Panc1 (cell line): ENCODE measurements around the gene ISOC2. TPM values are rescaled to one million over a fixed set of nuclear protein-coding genes. Genes with fewer than 3 reads are reported as not detected.

Experiments
- ATAC-seq: fragments of 200-7000 bp; cut with Tn5 transposase; 2 replicates; pipeline ENCODE4 v1.9.1; 2020; ENCODE audit warnings: mild to moderate bottlenecking, moderate library complexity
- BruUV-seq: library from RNA; stranded (reverse); fragments of 400-500 nt; replicated peaks from 2 replicates; lab custom pipeline; 2021; lab: Mats Ljungman, UMichigan
- CTCF ChIA-PET: fragments of 300-600 bp; sonication (Branson Sonifier 250); formaldehyde crosslinking; loops from one replicate; lab custom pipeline; 2022; ENCODE audit warnings: antibody characterized with exemption; lab: Charles Lee
- POLR2A ChIA-PET: fragments of 300-600 bp; sonication (Branson Sonifier 250); formaldehyde crosslinking; loops from one replicate; lab custom pipeline; 2022; ENCODE audit warnings: antibody characterized with exemption; lab: Charles Lee
- DNase-seq: peaks from one replicate; pipeline ENCODE4 v3.0.0-alpha.2; 2010; ENCODE audit warnings: low read depth, low spot score
- H3K27ac ChIP-seq: 2 replicates; pipeline ENCODE4 v1.5.1; 2011; ENCODE audit warnings: mild to moderate bottlenecking, low read length, inconsistent platforms
- H3K27me3 ChIP-seq: fragments of 200-500 bp; sonication (Bioruptor generic); 2 replicates; pipeline ENCODE4 v1.6.0; 2014; ENCODE audit warnings: low read length, inconsistent platforms; ENCODE audit not compliant: control insufficient read depth, insufficient read depth
- H3K36me3 ChIP-seq: fragments of 200-500 bp; sonication (Bioruptor generic); 2 replicates; pipeline ENCODE4 v1.5.1; 2014; ENCODE audit warnings: inconsistent platforms, mild to moderate bottlenecking, low read length, moderate library complexity; ENCODE audit not compliant: control insufficient read depth, insufficient read depth
- H3K4me1 ChIP-seq: 2 replicates; pipeline ENCODE4 v1.5.1; 2011; ENCODE audit warnings: inconsistent platforms, mild to moderate bottlenecking, low read length, moderate library complexity; ENCODE audit not compliant: control insufficient read depth, insufficient read depth
- H3K4me3 ChIP-seq, 2 experiments: 2 replicates each; pipeline ENCODE4 v1.5.1; 2011 to 2012; ENCODE audit warnings: low read depth in 2 of 2, low read length in 2 of 2, mild to moderate bottlenecking in 2 of 2, inconsistent platforms in 1 of 2, moderate library complexity in 1 of 2
- H3K9me3 ChIP-seq: fragments of 200-500 bp; sonication (Bioruptor generic); 2 replicates; pipeline ENCODE4 v1.5.1; 2014; ENCODE audit warnings: low read depth, mild to moderate bottlenecking, inconsistent platforms, low read length, moderate library complexity; ENCODE audit not compliant: control insufficient read depth, insufficient read depth
- CTCF ChIP-seq: fragments of 450-650 bp; IDR thresholded peaks from 2 replicates; pipeline ENCODE4 v1.5.1; 2017; ENCODE audit warnings: mild to moderate bottlenecking
- POLR2AphosphoS5 ChIP-seq: IDR thresholded peaks from 2 replicates; pipeline ENCODE4 v1.6.1; 2012; ENCODE audit warnings: mild to moderate bottlenecking, low read depth, low read length, moderate library complexity
- REST ChIP-seq, 2 experiments: IDR thresholded peaks; 2 replicates each; pipeline ENCODE4 v1.6.1; 2011 to 2012; ENCODE audit warnings: low read depth in 2 of 2, control low read depth in 1 of 2, low read length in 1 of 2, mild to moderate bottlenecking in 1 of 2, moderate library complexity in 1 of 2; ENCODE audit not compliant: insufficient read depth in 1 of 2
- SIN3A ChIP-seq: IDR thresholded peaks from 2 replicates; pipeline ENCODE4 v1.6.1; 2012; ENCODE audit warnings: low read depth, mild to moderate bottlenecking, low read length, moderate library complexity, borderline replicate concordance; ENCODE audit not compliant: insufficient read depth
- TCF7L2 ChIP-seq: IDR thresholded peaks from 2 replicates; pipeline ENCODE4 v1.6.1; 2011; ENCODE audit warnings: mild to moderate bottlenecking, low read depth, low read length, inconsistent platforms
- in situ Hi-C: cut with HindIII; loops from 2 replicates; pipeline ENCODE4 v1.10.0; 2016; ENCODE audit warnings: low sequenced_read_pairs, low pct_unique_long_range_greater_than_20kb
- intact Hi-C: fragments of 100-400 bp; cut with micrococcal nuclease; formaldehyde crosslinking; loops from one replicate; pipeline ENCODE4 v1.10.0; 2022; ENCODE audit not compliant: unreplicated experiment
- total RNA-seq: library from RNA; stranded (reverse); gene quantifications from one replicate; pipeline ENCODE4 v1.2.1, GENCODE V29; 2021; ENCODE audit not compliant: unreplicated experiment

The ISOC2 gene
- total RNA-seq, 1 experiment from 2014 or later, result 150 TPM

GRCh38 chr19:55406826-55407549 lies 54.5 kb downstream of the ISOC2 start:
- Histone ChIP-seq H3K27ac (peak overlapping the region; percentile 100), H3K4me1 (peaks cover 32% of the 10 kb centered on the region), H3K9me3 (peaks cover 6% of the 10 kb centered on the region; the same call in 1 of the 2 replicates), H3K36me3 (peaks cover 29% of the 10 kb centered on the region), H3K4me3 (peak overlapping the region; percentile 85 to 88), H3K27me3 (no peaks in the 10 kb centered on the region)
- peak; percentile 14 for ATAC-seq
- no peak for TF ChIP-seq TCF7L2
- no peak for TF ChIP-seq CTCF
- TF ChIP-seq REST (IDR thresholded peaks at IDR 0.05; ENCODE audit: insufficient read depth in 1 of 2, low read depth in 2 of 2, low read length in 1 of 2), result no peak
- intact Hi-C loops, result no loop called here
- DNase-seq, result no peak
- in situ Hi-C loops, result no loop called here
- BruUV-seq, result no TSS peak
- POLR2A ChIA-PET, result interaction anchor here (0.6 to 0.7 kb wide), 3 partner anchors 61 to 345 kb away, joined by 4 to 9 read pairs (median 8); no protein-coding TSS in a partner anchor
- CTCF ChIA-PET, result interaction anchor here (0.7 kb wide), 1 partner anchor 119 kb away, joined by 5 read pairs; no protein-coding TSS in a partner anchor

GRCh38 chr19:55406091-55406825 lies 55.2 kb downstream of the ISOC2 start:
- TF ChIP-seq REST (IDR thresholded peaks at IDR 0.05; ENCODE audit: insufficient read depth in 1 of 2, low read depth in 2 of 2, low read length in 1 of 2) (no peak), POLR2AphosphoS5 (no peak), TCF7L2 (no peak), SIN3A (no peak), CTCF (no peak)
- no peak for DNase-seq
- Histone ChIP-seq H3K9me3 (peaks cover 6% of the 10 kb centered on the region; the same call in 1 of the 2 replicates), H3K27me3 (no peaks in the 10 kb centered on the region), H3K4me1 (peaks cover 35% of the 10 kb centered on the region), H3K36me3 (peaks cover 32% of the 10 kb centered on the region), H3K4me3 (peak overlapping the region; percentile 85 to 88), H3K27ac (peak overlapping the region; percentile 100)
- no peak for ATAC-seq
- intact Hi-C loops (no loop called here), in situ Hi-C loops (no loop called here)
- CTCF ChIA-PET, result no interaction called here
- POLR2A ChIA-PET, result interaction anchor here (0.7 kb wide), 1 partner anchor 841 kb away, joined by 3 read pairs; no protein-coding TSS in a partner anchor
- TSS peak; percentile 90 for BruUV-seq
